PC-9 (cell line): Measurements from ENCODE around the gene NFYC.

Experiments used
- EZH2 ChIP-seq: fragments of 200-600 bp; sonication (generic); IDR thresholded peaks from 2 replicates; pipeline ENCODE4 v1.8.0; 2017; ENCODE audit warnings: antibody characterized with exemption, low read depth
- TF ChIP-seq, protein P1 (sequence below): fragments of 200-600 bp; sonication (generic); conservative IDR thresholded peaks from 2 replicates; pipeline ENCODE4 v1.6.1; 2017; ENCODE audit warnings: mixed run types, antibody characterized with exemption, mild to moderate bottlenecking, moderate library complexity

DNA sequence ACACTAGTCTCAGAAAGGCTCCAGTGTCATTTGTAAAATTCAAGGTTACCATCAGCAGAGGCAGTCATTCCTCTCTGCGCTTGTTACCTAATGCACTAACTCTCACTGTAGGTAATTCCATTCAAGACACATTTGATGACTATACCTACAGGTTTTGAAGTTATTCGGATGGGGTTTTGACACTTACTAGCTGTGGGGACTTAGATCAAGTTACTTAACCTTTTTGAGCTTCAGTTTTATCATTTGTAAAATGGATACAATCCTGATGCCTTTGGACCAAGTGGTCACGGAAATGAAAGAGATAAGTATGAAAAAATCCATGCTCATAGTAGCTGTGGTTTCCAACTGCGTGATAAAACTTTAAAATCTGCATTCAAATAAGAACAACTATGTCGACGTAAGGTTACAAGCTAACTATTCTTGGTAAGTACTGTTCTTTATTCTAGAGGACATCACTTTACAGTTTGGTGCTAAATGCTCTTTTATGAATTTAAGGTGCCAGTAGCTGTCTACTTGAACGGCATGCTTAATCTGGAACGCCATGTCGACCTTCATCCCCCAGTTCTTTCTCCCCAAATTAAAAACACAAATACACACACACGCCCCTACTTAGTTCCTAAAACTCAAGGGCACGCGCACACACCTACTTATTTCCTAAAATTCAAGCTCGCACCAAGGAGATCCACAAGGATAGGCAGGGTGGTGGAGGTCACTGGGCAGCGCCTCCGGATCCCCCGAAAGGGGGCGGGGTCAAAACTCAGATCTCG lies 550 bp upstream of the NFYC start:
- no peak for TF ChIP-seq EZH2
- TF ChIP-seq, protein P1, sequence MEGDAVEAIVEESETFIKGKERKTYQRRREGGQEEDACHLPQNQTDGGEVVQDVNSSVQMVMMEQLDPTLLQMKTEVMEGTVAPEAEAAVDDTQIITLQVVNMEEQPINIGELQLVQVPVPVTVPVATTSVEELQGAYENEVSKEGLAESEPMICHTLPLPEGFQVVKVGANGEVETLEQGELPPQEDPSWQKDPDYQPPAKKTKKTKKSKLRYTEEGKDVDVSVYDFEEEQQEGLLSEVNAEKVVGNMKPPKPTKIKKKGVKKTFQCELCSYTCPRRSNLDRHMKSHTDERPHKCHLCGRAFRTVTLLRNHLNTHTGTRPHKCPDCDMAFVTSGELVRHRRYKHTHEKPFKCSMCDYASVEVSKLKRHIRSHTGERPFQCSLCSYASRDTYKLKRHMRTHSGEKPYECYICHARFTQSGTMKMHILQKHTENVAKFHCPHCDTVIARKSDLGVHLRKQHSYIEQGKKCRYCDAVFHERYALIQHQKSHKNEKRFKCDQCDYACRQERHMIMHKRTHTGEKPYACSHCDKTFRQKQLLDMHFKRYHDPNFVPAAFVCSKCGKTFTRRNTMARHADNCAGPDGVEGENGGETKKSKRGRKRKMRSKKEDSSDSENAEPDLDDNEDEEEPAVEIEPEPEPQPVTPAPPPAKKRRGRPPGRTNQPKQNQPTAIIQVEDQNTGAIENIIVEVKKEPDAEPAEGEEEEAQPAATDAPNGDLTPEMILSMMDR: no peak
